Activated B cell treated with CpG ODN at 0.5 μM for 24 hours (primary cell): Measurements from ENCODE around the gene ICAM2. TPM values are rescaled to one million over a fixed set of nuclear protein-coding genes. Genes with fewer than 3 reads are reported as not detected.
"Not testable (repeated sequence)": the region's sequence is repeated elsewhere in the genome, so short reads cannot be mapped to it uniquely, and the experiment has no call there.

ENCODE experiments used
- ATAC-seq: fragments of 200-7000 bp; cut with Tn5 transposase; one replicate; pipeline ENCODE4 v1.10.0; 2021; ENCODE audit warnings: low read depth, mild to moderate bottlenecking, moderate library complexity
- CTCF ChIA-PET: fragments of 350-600 bp; sonication (Branson Sonifier 250); formaldehyde crosslinking; loops from one replicate; lab custom pipeline; 2021; ENCODE audit warnings: antibody characterized with exemption; lab: Charles Lee
- POLR2A ChIA-PET: fragments of 350-600 bp; sonication (Branson Sonifier 250); formaldehyde crosslinking; loops from one replicate; lab custom pipeline; 2021; ENCODE audit warnings: antibody characterized with exemption; lab: Charles Lee
- DNase-seq: peaks from one replicate; pipeline ENCODE4 v3.0.0; 2022
- H3K27ac Mint-ChIP-seq: one replicate; pipeline ENCODE4 v1.8.0; 2020; ENCODE audit warnings: mixed read lengths
- H3K27me3 Mint-ChIP-seq: one replicate; pipeline ENCODE4 v1.8.0; 2021; ENCODE audit warnings: mixed read lengths
- H3K36me3 Mint-ChIP-seq: one replicate; pipeline ENCODE4 v1.8.0; 2021; ENCODE audit warnings: low read depth, mixed read lengths
- H3K4me1 Mint-ChIP-seq: one replicate; pipeline ENCODE4 v1.8.0; 2021; ENCODE audit warnings: mixed read lengths
- H3K4me3 Mint-ChIP-seq: one replicate; pipeline ENCODE4 v1.8.0; 2020; ENCODE audit warnings: mild to moderate bottlenecking, mixed read lengths
- H3K9me3 Mint-ChIP-seq: one replicate; pipeline ENCODE4 v1.8.0; 2020; ENCODE audit warnings: mixed read lengths
- intact Hi-C: fragments of 100-400 bp; cut with micrococcal nuclease; formaldehyde crosslinking; loops from one replicate; pipeline ENCODE4 v1.15.1; 2024
- total RNA-seq: library from RNA; stranded (reverse); gene quantifications from 2 replicates; pipeline ENCODE4 v1.2.3, GENCODE V29; 2022
- TF ChIP-seq, protein P1 (sequence below): fragments of 200-600 bp; IDR thresholded peaks from one replicate; pipeline ENCODE4 v1.8.0; 2022; ENCODE audit warnings: antibody characterized with exemption, mild to moderate bottlenecking

The ICAM2 gene
- total RNA-seq, 1 donor from 2014 or later, result 44.5 TPM

- TF ChIP-seq, protein P1, sequence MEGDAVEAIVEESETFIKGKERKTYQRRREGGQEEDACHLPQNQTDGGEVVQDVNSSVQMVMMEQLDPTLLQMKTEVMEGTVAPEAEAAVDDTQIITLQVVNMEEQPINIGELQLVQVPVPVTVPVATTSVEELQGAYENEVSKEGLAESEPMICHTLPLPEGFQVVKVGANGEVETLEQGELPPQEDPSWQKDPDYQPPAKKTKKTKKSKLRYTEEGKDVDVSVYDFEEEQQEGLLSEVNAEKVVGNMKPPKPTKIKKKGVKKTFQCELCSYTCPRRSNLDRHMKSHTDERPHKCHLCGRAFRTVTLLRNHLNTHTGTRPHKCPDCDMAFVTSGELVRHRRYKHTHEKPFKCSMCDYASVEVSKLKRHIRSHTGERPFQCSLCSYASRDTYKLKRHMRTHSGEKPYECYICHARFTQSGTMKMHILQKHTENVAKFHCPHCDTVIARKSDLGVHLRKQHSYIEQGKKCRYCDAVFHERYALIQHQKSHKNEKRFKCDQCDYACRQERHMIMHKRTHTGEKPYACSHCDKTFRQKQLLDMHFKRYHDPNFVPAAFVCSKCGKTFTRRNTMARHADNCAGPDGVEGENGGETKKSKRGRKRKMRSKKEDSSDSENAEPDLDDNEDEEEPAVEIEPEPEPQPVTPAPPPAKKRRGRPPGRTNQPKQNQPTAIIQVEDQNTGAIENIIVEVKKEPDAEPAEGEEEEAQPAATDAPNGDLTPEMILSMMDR, result no peak
- H3K4me1 Mint-ChIP-seq, result peaks cover 55% of the 10 kb centered on the region
- peaks cover 5% of the 10 kb centered on the region for H3K36me3 Mint-ChIP-seq
- CTCF ChIA-PET, result interaction anchor here (2.0 to 7.9 kb wide), 7 partner anchors 7 to 120 kb away, joined by 11 to 116 read pairs (median 79); partner anchors contain the start of genes CD79B, CSHL1 and GH1
- POLR2A ChIA-PET, result interaction anchor here (1.1 to 2.5 kb wide), 3 partner anchors 34 to 122 kb away, joined by 3 to 26 read pairs (median 4); no protein-coding TSS in a partner anchor
- no peaks in the 10 kb centered on the region for H3K27me3 Mint-ChIP-seq
- DNase-seq (no peak), ATAC-seq (no peak)
- H3K27ac Mint-ChIP-seq, result peak overlapping the region; percentile 84
- intact Hi-C loops, result no loop called here
- no peak overlapping the region for H3K4me3 Mint-ChIP-seq
- H3K9me3 Mint-ChIP-seq, result no peaks in the 10 kb centered on the region
Measured at GRCh38 chr17:64024215-64024654, 3.8 kb upstream of the ICAM2 start.

DNA sequence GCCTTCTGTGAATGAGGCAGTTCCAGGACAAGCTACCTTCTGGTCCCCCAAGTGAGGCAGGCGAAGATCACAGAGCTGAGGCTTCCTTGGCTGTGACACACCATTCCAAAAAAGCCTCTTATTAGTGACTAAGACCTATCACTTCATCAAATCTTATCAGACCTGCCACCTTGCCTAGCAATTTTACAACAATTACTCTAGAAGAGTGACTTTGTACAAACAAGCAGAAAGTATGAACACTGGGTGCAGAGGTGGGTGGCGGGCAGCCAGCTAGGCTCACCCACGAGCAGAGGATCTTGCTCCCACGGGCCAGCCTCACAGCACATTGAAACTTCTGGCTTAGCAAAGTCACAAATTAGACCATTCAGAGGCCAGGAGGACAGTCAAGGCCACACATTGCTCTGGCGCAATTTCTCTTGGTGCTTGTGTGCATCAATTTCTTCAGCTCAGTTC is 2.2 kb upstream of the ICAM2 start:
- POLR2A ChIA-PET, result interaction anchor here (1.0 to 5.8 kb wide), 3 partner anchors 99 to 123 kb away, joined by 3 to 54 read pairs (median 3); no protein-coding TSS in a partner anchor
- CTCF ChIA-PET, result interaction anchor here (0.6 to 7.7 kb wide), 6 partner anchors 41 to 133 kb away, joined by 3 to 116 read pairs (median 6); partner anchors contain the start of gene GH1
- H3K9me3 Mint-ChIP-seq, result no peaks in the 10 kb centered on the region
- peaks cover 7% of the 10 kb centered on the region for H3K36me3 Mint-ChIP-seq
- intact Hi-C loops, result no loop called here
- no peak for ATAC-seq
- no peaks in the 10 kb centered on the region for H3K27me3 Mint-ChIP-seq
- DNase-seq, result no peak
- H3K4me3 Mint-ChIP-seq, result peak overlapping the region; percentile 51
- H3K27ac Mint-ChIP-seq, result peak overlapping the region; percentile 99
- TF ChIP-seq, protein P1, result no peak
- peaks cover 68% of the 10 kb centered on the region for H3K4me1 Mint-ChIP-seq

DNA sequence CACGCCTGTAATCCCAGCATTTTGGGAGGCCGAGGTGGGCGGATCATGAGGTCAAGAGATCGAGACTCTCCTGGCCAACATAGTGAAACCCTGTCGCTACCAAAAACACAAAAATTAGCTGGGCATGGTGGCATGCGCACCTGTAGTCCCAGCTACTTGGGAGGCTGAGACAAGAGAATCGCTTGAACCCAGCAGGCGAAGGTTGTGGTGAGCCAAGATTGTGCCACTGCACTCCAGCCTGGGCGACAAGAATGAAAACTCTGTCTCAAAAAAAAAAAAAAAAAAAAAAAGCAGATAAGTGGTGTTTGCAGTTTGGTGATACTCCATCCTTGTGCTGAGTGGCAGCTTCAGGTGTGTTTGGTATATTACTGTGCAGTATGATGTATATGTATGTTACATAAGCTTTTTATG is 877 bp downstream of the ICAM2 start:
- POLR2A ChIA-PET, result interaction anchor here (0.7 to 5.8 kb wide), 28 partner anchors 9 to 486 kb away, joined by 3 to 54 read pairs (median 8); partner anchors contain the start of genes CCDC47, CD79B, CEP95 and DDX42
- H3K27me3 Mint-ChIP-seq, H3K9me3 Mint-ChIP-seq, intact Hi-C loops, DNase-seq: not testable (repeated sequence)
- H3K4me1 Mint-ChIP-seq, result peaks cover 84% of the 10 kb centered on the region
- CTCF ChIA-PET, result interaction anchor here (1.0 to 4.4 kb wide), 12 partner anchors 9 to 115 kb away, joined by 3 to 26 read pairs (median 8); partner anchors contain the start of genes CD79B, CSHL1 and GH1
- ATAC-seq, result peak; percentile 8
- peak overlapping the region; percentile 99 for H3K27ac Mint-ChIP-seq
- peaks cover 13% of the 10 kb centered on the region for H3K36me3 Mint-ChIP-seq
- peak overlapping the region; percentile 97 for H3K4me3 Mint-ChIP-seq

DNA sequence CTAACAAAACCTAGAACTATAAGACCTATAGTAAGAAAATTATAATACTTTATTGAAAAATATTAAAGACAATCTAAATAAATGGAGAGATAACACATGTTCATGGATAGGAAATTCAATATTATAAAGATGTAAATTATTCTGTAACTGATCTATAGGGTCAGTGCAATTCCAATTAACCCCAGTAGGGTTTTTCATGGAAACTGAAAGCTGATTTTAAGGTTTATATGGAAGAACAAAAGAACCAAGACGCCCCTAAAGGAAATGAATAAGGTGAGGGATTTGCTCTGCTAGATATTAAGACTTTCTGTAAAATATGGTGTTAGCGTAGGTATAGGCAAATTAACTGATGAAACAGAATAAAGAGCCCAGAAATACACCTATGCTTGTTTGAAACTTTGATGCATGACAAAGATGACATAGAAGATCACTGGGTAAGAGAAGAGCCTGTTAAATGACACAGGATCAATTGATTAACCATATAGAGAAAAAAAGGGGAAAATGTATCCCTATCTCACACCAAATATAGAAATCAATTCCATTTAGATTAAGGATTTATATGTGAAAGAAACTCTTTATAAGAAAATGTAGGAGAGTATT is 3.0 kb downstream of the ICAM2 start:
- Mint-ChIP-seq H3K4me1 (peaks cover 88% of the 10 kb centered on the region), H3K36me3 (peaks cover 13% of the 10 kb centered on the region), H3K4me3 (peak overlapping the region; percentile 65), H3K27me3 (no peaks in the 10 kb centered on the region), H3K9me3 (no peaks in the 10 kb centered on the region), H3K27ac (peak overlapping the region; percentile 73)
- TF ChIP-seq, protein P1, result no peak
- intact Hi-C loops, result loop anchor here (2.0 kb wide), 1 partner anchor 27 kb away; no protein-coding TSS in a partner anchor
- ChIA-PET CTCF (interaction anchor here (1.0 to 3.5 kb wide), 10 partner anchors 10 to 116 kb away, joined by 3 to 52 read pairs (median 4); partner anchors contain the start of gene GH1), POLR2A (interaction anchor here (0.6 to 5.8 kb wide), 2 partner anchors 80 to 129 kb away, joined by 3 to 54 read pairs; no protein-coding TSS in a partner anchor)
- no peak for DNase-seq
- no peak for ATAC-seq

- ChIA-PET CTCF (interaction anchor here (1.0 to 3.5 kb wide), 12 partner anchors 10 to 127 kb away, joined by 3 to 52 read pairs (median 4); partner anchors contain the start of genes CSHL1 and GH1), POLR2A (interaction anchor here (0.6 to 1.3 kb wide), 3 partner anchors 70 to 173 kb away, joined by 4 to 6 read pairs (median 4); no protein-coding TSS in a partner anchor)
- peaks cover 14% of the 10 kb centered on the region for H3K36me3 Mint-ChIP-seq
- TF ChIP-seq, protein P1, result no peak
- H3K4me3 Mint-ChIP-seq, result peak overlapping the region; percentile 69
- peaks cover 85% of the 10 kb centered on the region for H3K4me1 Mint-ChIP-seq
- no peaks in the 10 kb centered on the region for H3K27me3 Mint-ChIP-seq
- intact Hi-C loops, result loop anchor here (2.0 kb wide), 1 partner anchor 26 kb away; no protein-coding TSS in a partner anchor
- no peaks in the 10 kb centered on the region for H3K9me3 Mint-ChIP-seq
- ATAC-seq (no peak), DNase-seq (no peak)
- peak overlapping the region; percentile 84 for H3K27ac Mint-ChIP-seq
Measured at GRCh38 chr17:64016974-64017373, 3.5 kb downstream of the ICAM2 start.
